Keratinocyte (primary cell): ENCODE results near the gene NRP2.

Source experiments
- CTCF ChIP-seq, 3 experiments: IDR thresholded peaks in 1 of 3; conservative IDR thresholded peaks in 1 of 3; optimal IDR thresholded peaks in 1 of 3; 2 replicates in 2 of 3; 3 replicates in 1 of 3; pipeline versions ENCODE3 to v1.5.1; 2011; ENCODE audit warnings: low read length in 3 of 3, mild to moderate bottlenecking in 3 of 3, moderate library complexity in 2 of 3, control low read depth in 1 of 3, inconsistent platforms in 1 of 3; ENCODE audit not compliant: insufficient read depth in 2 of 3; ENCODE audit errors: extremely low read depth in 1 of 3
- EZH2 ChIP-seq: IDR thresholded peaks from one replicate; pipeline ENCODE4 v1.6.1; 2012; ENCODE audit warnings: inconsistent platforms, mild to moderate bottlenecking, low read length, moderate library complexity

- no peak for TF ChIP-seq CTCF (optimal IDR thresholded peaks at IDR 0.05 in 1 of 3, IDR thresholded peaks at IDR 0.05 in 1 of 3, conservative IDR thresholded peaks at IDR 0.05 in 1 of 3; ENCODE audit: extremely low read depth in 1 of 3, insufficient read depth in 2 of 3, low read length in 3 of 3)
- no peak for TF ChIP-seq EZH2
Measured at GRCh38 chr2:205722283-205722918, 40.1 kb downstream of the NRP2 start.
